ENCODE data around the gene GABRB3. TPM values are rescaled to one million over a fixed set of nuclear protein-coding genes. Genes with fewer than 3 reads are reported as not detected.

Gene GABRB3
- total and polyA plus RNA-seq, 4 donors: 0.09 to 1.2 (median 0.50) TPM

DNA sequence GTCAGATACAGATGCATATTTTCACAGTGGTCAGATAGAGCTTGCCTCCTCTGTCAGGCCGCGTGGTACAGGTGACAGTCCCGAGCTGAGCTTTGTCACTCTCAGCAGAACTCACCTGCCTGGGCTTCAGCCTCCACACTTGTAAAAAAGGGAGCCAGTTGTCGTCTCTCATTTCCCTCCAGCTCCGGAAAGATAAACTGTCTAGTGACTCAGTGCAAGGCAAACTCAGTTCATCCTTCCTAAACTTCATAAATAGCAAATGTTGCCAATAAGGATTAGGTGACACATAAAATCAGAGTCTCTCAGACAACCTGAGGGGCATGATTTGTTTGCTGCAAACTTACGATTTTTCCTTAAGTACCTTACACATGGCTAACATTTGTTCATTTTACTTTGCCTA lies 116.8 kb downstream of the GABRB3 start:
- no peak overlapping the region for H3K27ac ChIP-seq (ENCODE audit: low read depth in 1 of 2, low read length in 2 of 2)
- WGBS: 76% methylated on average over 6 of the region's 6 CpGs
- TF ChIP-seq JUND (IDR thresholded peaks at IDR 0.05) (no peak), NR2F2 (IDR thresholded peaks at IDR 0.05) (no peak), EGR1 (IDR thresholded peaks at IDR 0.05; ENCODE audit: low read depth in 2 of 2) (no peak), SP1 (IDR thresholded peaks at IDR 0.05) (no peak), RXRA (IDR thresholded peaks at IDR 0.05) (no peak), YY1 (IDR thresholded peaks at IDR 0.05) (no peak), TAF1 (conservative IDR thresholded peaks at IDR 0.05) (no peak), HNF4A (conservative IDR thresholded peaks at IDR 0.05) (no peak), RAD21 (IDR thresholded peaks at IDR 0.05) (no peak), HNF4G (IDR thresholded peaks at IDR 0.05) (no peak), FOXA2 (IDR thresholded peaks at IDR 0.05) (no peak), GABPA (IDR thresholded peaks at IDR 0.05 in 1 of 2, conservative IDR thresholded peaks at IDR 0.05 in 1 of 2) (no peak), FOXA1 (IDR thresholded peaks at IDR 0.05) (no peak)
- TF ChIP-seq, protein P1, sequence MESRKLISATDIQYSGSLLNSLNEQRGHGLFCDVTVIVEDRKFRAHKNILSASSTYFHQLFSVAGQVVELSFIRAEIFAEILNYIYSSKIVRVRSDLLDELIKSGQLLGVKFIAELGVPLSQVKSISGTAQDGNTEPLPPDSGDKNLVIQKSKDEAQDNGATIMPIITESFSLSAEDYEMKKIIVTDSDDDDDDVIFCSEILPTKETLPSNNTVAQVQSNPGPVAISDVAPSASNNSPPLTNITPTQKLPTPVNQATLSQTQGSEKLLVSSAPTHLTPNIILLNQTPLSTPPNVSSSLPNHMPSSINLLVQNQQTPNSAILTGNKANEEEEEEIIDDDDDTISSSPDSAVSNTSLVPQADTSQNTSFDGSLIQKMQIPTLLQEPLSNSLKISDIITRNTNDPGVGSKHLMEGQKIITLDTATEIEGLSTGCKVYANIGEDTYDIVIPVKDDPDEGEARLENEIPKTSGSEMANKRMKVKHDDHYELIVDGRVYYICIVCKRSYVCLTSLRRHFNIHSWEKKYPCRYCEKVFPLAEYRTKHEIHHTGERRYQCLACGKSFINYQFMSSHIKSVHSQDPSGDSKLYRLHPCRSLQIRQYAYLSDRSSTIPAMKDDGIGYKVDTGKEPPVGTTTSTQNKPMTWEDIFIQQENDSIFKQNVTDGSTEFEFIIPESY (IDR thresholded peaks at IDR 0.05): no peak
- TF ChIP-seq, protein P2, sequence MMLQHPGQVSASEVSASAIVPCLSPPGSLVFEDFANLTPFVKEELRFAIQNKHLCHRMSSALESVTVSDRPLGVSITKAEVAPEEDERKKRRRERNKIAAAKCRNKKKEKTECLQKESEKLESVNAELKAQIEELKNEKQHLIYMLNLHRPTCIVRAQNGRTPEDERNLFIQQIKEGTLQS (IDR thresholded peaks at IDR 0.05): no peak
- TF ChIP-seq, protein P3, sequence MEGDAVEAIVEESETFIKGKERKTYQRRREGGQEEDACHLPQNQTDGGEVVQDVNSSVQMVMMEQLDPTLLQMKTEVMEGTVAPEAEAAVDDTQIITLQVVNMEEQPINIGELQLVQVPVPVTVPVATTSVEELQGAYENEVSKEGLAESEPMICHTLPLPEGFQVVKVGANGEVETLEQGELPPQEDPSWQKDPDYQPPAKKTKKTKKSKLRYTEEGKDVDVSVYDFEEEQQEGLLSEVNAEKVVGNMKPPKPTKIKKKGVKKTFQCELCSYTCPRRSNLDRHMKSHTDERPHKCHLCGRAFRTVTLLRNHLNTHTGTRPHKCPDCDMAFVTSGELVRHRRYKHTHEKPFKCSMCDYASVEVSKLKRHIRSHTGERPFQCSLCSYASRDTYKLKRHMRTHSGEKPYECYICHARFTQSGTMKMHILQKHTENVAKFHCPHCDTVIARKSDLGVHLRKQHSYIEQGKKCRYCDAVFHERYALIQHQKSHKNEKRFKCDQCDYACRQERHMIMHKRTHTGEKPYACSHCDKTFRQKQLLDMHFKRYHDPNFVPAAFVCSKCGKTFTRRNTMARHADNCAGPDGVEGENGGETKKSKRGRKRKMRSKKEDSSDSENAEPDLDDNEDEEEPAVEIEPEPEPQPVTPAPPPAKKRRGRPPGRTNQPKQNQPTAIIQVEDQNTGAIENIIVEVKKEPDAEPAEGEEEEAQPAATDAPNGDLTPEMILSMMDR (IDR thresholded peaks at IDR 0.05; ENCODE audit: low read depth, low read length, missing input control): no peak
- TF ChIP-seq, protein P4, sequence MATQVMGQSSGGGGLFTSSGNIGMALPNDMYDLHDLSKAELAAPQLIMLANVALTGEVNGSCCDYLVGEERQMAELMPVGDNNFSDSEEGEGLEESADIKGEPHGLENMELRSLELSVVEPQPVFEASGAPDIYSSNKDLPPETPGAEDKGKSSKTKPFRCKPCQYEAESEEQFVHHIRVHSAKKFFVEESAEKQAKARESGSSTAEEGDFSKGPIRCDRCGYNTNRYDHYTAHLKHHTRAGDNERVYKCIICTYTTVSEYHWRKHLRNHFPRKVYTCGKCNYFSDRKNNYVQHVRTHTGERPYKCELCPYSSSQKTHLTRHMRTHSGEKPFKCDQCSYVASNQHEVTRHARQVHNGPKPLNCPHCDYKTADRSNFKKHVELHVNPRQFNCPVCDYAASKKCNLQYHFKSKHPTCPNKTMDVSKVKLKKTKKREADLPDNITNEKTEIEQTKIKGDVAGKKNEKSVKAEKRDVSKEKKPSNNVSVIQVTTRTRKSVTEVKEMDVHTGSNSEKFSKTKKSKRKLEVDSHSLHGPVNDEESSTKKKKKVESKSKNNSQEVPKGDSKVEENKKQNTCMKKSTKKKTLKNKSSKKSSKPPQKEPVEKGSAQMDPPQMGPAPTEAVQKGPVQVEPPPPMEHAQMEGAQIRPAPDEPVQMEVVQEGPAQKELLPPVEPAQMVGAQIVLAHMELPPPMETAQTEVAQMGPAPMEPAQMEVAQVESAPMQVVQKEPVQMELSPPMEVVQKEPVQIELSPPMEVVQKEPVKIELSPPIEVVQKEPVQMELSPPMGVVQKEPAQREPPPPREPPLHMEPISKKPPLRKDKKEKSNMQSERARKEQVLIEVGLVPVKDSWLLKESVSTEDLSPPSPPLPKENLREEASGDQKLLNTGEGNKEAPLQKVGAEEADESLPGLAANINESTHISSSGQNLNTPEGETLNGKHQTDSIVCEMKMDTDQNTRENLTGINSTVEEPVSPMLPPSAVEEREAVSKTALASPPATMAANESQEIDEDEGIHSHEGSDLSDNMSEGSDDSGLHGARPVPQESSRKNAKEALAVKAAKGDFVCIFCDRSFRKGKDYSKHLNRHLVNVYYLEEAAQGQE (IDR thresholded peaks at IDR 0.05): no peak
- TF ChIP-seq, protein P5, sequence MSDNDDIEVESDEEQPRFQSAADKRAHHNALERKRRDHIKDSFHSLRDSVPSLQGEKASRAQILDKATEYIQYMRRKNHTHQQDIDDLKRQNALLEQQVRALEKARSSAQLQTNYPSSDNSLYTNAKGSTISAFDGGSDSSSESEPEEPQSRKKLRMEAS (IDR thresholded peaks at IDR 0.05): no peak
- H3K4me1 ChIP-seq (ENCODE audit: control insufficient read depth in 4 of 4, insufficient read depth in 4 of 4, low read length in 3 of 4): no peaks in the 10 kb centered on the region
- H3K4me3 ChIP-seq (ENCODE audit: low read depth in 1 of 3, low read length in 3 of 3): no peak overlapping the region
- no peak for DNase-seq (ENCODE audit: low spot score)
- H3K27me3 ChIP-seq (ENCODE audit: control insufficient read depth in 4 of 4, insufficient read depth in 4 of 4, low read length in 3 of 4): peaks cover 0 to 3% (median 0%) of the 10 kb centered on the region in 4 donors
- H3K36me3 ChIP-seq (ENCODE audit: control insufficient read depth in 4 of 4, insufficient read depth in 3 of 4, low read depth in 1 of 4, low read length in 3 of 4): no peaks in the 10 kb centered on the region
- peaks cover 0 to 4% (median 3%) of the 10 kb centered on the region in 4 donors for H3K9me3 ChIP-seq (ENCODE audit: control insufficient read depth in 4 of 4, low read length in 3 of 4)
- no peak overlapping the region for H3K9ac ChIP-seq (ENCODE audit: low read depth in 1 of 2, low read length in 2 of 2)
